WI38 (cell line): Measurements from ENCODE around the gene PCDHB7.
A peak's percentile ranks its signal among the peaks of the same experiment; 100 is the strongest.
"Not testable (repeated sequence)": the region's sequence is repeated elsewhere in the genome, so short reads cannot be mapped to it uniquely, and the experiment has no call there.

Experiments used
- H3K4me3 ChIP-seq: 2 replicates; pipeline ENCODE4 v1.5.1; 2011; ENCODE audit warnings: low read depth, mild to moderate bottlenecking, control low read depth, low read length
- CTCF ChIP-seq: IDR thresholded peaks from 2 replicates; pipeline ENCODE4 v1.5.1; 2012; ENCODE audit warnings: low read depth, mild to moderate bottlenecking, control low read depth, low read length

The PCDHB7 gene

DNA sequence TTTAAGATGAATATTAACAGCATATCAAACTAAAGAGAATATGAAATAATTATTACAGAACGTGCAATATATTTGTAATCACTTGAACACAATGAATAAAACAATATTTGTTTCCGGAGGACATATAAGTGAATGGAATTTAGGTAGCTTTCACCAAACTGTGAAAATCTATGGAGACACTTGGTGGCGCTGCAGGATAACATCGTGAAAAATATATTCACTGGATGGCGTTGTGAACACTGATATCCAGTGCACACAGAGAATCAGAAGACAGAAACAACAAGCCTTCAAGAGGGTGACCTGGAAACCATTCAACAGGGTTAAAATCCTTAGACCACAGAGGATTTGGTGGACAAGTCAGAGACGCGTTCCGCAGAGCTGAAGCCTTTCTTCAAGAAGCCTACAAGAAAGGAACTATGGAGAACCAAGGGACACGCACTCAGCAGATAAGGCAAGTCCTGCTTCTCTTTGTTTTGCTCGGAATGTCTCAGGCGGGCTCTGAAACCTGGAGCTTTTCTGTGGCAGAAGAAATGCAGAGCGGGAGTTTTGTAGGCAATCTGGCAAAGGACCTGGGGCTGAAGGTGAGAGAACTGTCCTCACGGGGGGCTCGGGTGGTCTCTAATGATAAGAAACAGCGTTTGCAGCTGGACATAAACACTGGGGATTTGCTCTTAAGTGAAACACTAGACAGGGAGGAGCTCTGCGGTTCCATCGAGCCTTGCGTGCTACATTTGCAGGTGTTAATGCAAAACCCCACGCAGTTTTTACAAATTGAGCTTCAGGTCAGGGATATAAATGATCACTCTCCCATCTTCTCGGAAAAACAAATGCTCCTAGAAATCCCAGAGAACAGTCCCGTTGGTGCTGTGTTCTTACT lies 27.2 kb downstream of the PCDHB7 start, which contains the start of gene PCDHB11:
PCDHB11 (plus strand) TSS at position 269 of the 877 bp plus-strand sequence; CDS start at position 417, 148 bp downstream.
- peak; percentile 18; the same call in 1 of the 2 replicates for TF ChIP-seq CTCF
- peak within 1 kb of the TSS; percentile 46 for H3K4me3 ChIP-seq

DNA sequence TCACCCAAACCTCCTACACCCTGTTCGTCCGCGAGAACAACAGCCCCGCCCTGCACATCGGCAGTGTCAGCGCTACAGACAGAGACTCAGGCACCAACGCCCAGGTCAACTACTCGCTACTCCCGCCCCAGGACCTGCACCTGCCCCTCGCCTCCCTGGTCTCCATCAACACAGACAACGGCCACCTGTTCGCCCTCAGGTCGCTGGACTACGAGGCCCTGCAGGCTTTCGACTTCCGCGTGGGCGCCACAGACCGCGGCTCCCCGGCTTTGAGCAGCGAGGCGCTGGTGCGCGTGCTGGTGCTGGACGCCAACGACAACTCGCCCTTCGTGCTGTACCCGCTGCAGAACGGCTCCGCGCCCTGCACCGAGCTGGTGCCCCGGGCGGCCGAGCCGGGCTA lies 28.7 kb downstream of the PCDHB7 start:
- not testable (repeated sequence) for H3K4me3 ChIP-seq

DNA sequence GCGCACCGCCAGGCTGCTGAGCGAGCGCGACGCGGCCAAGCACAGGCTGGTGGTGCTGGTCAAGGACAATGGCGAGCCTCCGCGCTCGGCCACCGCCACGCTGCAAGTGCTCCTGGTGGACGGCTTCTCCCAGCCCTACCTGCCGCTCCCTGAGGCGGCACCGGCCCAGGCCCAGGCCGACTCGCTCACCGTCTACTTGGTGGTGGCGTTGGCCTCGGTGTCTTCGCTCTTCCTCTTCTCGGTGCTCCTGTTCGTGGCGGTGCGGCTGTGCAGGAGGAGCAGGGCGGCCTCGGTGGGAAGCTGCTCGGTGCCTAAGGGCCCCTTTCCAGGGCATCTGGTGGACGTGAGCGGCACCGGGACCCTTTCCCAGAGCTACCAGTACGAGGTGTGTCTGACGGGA lies 29.2 kb downstream of the PCDHB7 start:
- H3K4me3 ChIP-seq = not testable (repeated sequence)

GRCh38 chr5:141208478-141208877 lies 36.0 kb downstream of the PCDHB7 start, which contains the start of gene PCDHB12:
PCDHB12 (plus strand) TSS chr5:141208719; CDS start chr5:141208908, 189 bp downstream.
- peak; percentile 26; the same call in 1 of the 2 replicates for TF ChIP-seq CTCF
- peak within 1 kb of the TSS; percentile 39 for H3K4me3 ChIP-seq

DNA sequence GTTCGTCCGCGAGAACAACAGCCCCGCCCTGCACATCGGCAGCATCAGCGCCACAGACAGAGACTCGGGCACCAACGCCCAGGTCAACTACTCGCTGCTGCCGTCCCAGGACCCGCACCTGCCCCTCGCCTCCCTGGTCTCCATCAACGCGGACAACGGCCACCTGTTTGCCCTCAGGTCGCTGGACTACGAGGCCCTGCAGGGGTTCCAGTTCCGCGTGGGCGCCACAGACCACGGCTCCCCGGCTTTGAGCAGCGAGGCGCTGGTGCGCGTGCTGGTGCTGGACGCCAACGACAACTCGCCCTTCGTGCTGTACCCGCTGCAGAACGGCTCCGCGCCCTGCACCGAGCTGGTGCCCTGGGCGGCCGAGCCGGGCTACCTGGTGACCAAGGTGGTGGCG lies 37.8 kb downstream of the PCDHB7 start:
- not testable (repeated sequence) for H3K4me3 ChIP-seq

GRCh38 chr5:141210849-141211248 lies 38.4 kb downstream of the PCDHB7 start:
- H3K4me3 ChIP-seq = not testable (repeated sequence)

GRCh38 chr5:141213656-141214339 lies 41.4 kb downstream of the PCDHB7 start, which contains the start of gene PCDHB13:
PCDHB13 (plus strand) TSS chr5:141213919; CDS start chr5:141214124, 205 bp downstream.
- 0 out of 2 replicates have a peak, but pooled peaks have one; percentile 14 for TF ChIP-seq CTCF
- H3K4me3 ChIP-seq = peak within 1 kb of the TSS; percentile 27; the same call in 1 of the 2 replicates

- peak overlapping the region; percentile 27; the same call in 1 of the 2 replicates for H3K4me3 ChIP-seq
Measured at GRCh38 chr5:141214583-141214982, 42.1 kb downstream of the PCDHB7 start.

- not testable (repeated sequence) for H3K4me3 ChIP-seq
Measured at GRCh38 chr5:141215504-141215903, 43.1 kb downstream of the PCDHB7 start.

- H3K4me3 ChIP-seq = not testable (repeated sequence)
Measured at GRCh38 chr5:141216035-141216434, 43.6 kb downstream of the PCDHB7 start.
